KMS-11 (cell line): ENCODE data around the gene MAP3K5.

Source experiments
- H2AFZ ChIP-seq: fragments of 200-600 bp; sonication (generic); 2 replicates; pipeline ENCODE4 v1.6.1; 2016; ENCODE audit warnings: antibody characterized with exemption, mixed run types, low read depth
- H3K27ac ChIP-seq: fragments of 200-600 bp; sonication (generic); 2 replicates; pipeline ENCODE4 v1.6.1; 2016; ENCODE audit warnings: mild to moderate bottlenecking, mixed run types
- H3K27me3 ChIP-seq: fragments of 200-600 bp; sonication (generic); 2 replicates; pipeline ENCODE4 v1.6.1; 2017; ENCODE audit warnings: mild to moderate bottlenecking, low read depth, mixed run types, moderate library complexity; ENCODE audit not compliant: insufficient read depth
- H3K36me3 ChIP-seq: fragments of 200-600 bp; sonication (generic); 2 replicates; pipeline ENCODE4 v1.6.1; 2017; ENCODE audit warnings: mild to moderate bottlenecking, mixed run types; ENCODE audit not compliant: insufficient read depth
- H3K4me1 ChIP-seq: fragments of 200-600 bp; sonication (generic); 2 replicates; pipeline ENCODE4 v1.6.1; 2016; ENCODE audit warnings: mild to moderate bottlenecking, low read depth, mixed run types; ENCODE audit not compliant: poor library complexity, severe bottlenecking
- H3K4me2 ChIP-seq: fragments of 200-600 bp; sonication (generic); 2 replicates; pipeline ENCODE4 v1.7.0; 2016; ENCODE audit warnings: mild to moderate bottlenecking, mixed run types
- H3K4me3 ChIP-seq: fragments of 200-600 bp; sonication (generic); IDR thresholded peaks from 2 replicates; pipeline ENCODE4 v1.6.1; 2017; ENCODE audit warnings: low read depth, low read length, mixed read lengths; ENCODE audit not compliant: insufficient read depth
- H3K79me2 ChIP-seq: fragments of 200-600 bp; sonication (generic); 2 replicates; pipeline ENCODE4 v1.6.1; 2016; ENCODE audit warnings: low read depth, mixed run types; ENCODE audit not compliant: insufficient read depth
- H3K9ac ChIP-seq: fragments of 200-600 bp; sonication (generic); 2 replicates; pipeline ENCODE4 v1.6.1; 2016; ENCODE audit warnings: mild to moderate bottlenecking, mixed run types
- H4K20me1 ChIP-seq: fragments of 200-600 bp; sonication (generic); 2 replicates; pipeline ENCODE4 v1.6.1; 2016; ENCODE audit warnings: mild to moderate bottlenecking, mixed run types; ENCODE audit not compliant: insufficient read depth
- TF ChIP-seq, protein P1 (sequence below): fragments of 200-600 bp; sonication (generic); conservative IDR thresholded peaks from 2 replicates; pipeline ENCODE4 v1.6.1; 2017; ENCODE audit warnings: low read depth, mild to moderate bottlenecking, antibody characterized with exemption, low read length, moderate library complexity, mixed read lengths

Gene MAP3K5

DNA sequence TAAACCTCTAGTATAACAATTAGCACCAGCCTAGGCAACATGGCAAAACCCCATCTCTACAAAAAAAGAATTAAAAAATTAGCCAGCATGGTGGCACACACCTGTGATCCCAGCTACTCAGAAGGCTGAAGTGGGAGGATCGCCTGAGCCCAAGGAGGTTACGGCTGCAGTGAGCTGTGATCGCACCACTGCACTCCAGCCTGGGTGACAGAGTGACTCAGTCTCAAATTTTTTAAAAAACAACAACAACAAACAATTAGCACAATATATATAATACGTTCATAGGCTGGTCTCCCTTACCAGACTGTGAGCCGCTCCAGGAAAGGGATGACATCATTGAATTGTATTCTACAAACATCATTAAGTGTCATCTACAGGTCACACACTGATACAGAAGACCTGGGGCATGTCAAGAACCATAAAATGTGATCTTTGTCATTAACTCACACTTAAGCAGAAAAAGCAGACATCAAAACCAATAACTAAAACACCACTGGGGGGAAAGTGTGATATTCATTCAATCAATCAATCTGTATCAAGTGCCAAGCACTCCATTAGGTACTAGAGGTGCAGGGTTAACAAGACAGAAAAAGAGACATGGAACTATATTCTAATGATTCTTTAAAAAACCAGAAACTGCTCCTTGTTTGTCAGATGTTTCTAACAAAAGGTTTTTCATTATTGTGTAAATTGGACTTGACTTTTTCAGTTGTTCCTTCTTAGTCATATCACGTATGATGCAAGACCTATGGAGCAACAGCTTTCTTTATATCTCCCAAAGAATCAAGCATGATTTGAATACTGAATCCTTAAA lies 17.8 kb downstream of the MAP3K5 start:
- Histone ChIP-seq H3K36me3 (no peaks in the 10 kb centered on the region), H3K79me2 (peaks cover 7% of the 10 kb centered on the region; the same call in 1 of the 2 replicates), H3K4me2 (peak overlapping the region; percentile 1; the same call in 1 of the 2 replicates), H2AFZ (no peak overlapping the region), H3K4me1 (peaks cover 53% of the 10 kb centered on the region), H3K27me3 (no peaks in the 10 kb centered on the region), H3K9ac (no peak overlapping the region), H3K27ac (no peak overlapping the region), H3K4me3 (no peak overlapping the region), H4K20me1 (no peaks in the 10 kb centered on the region)
- TF ChIP-seq, protein P1, sequence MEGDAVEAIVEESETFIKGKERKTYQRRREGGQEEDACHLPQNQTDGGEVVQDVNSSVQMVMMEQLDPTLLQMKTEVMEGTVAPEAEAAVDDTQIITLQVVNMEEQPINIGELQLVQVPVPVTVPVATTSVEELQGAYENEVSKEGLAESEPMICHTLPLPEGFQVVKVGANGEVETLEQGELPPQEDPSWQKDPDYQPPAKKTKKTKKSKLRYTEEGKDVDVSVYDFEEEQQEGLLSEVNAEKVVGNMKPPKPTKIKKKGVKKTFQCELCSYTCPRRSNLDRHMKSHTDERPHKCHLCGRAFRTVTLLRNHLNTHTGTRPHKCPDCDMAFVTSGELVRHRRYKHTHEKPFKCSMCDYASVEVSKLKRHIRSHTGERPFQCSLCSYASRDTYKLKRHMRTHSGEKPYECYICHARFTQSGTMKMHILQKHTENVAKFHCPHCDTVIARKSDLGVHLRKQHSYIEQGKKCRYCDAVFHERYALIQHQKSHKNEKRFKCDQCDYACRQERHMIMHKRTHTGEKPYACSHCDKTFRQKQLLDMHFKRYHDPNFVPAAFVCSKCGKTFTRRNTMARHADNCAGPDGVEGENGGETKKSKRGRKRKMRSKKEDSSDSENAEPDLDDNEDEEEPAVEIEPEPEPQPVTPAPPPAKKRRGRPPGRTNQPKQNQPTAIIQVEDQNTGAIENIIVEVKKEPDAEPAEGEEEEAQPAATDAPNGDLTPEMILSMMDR = no peak

DNA sequence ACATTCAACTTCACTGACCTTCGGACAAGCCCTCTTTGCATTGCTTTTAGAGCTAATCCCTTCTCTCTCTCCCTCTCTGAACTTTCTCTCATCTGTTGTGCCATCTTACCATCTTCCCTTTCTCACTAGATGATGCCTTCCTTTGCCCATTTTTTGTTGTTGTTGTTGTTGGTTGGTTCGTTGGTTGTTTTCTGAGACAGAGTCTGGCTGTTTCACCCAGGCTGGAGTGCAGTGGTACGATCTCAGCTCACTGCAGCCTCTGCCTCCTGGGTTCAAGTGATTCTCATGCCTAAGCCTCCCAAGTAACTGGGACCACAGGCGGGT lies 18.8 kb downstream of the MAP3K5 start:
- no peak overlapping the region for H2AFZ ChIP-seq
- peak overlapping the region; percentile 53; the same call in 1 of the 2 replicates for H3K4me2 ChIP-seq
- H3K9ac ChIP-seq = no peak overlapping the region

DNA sequence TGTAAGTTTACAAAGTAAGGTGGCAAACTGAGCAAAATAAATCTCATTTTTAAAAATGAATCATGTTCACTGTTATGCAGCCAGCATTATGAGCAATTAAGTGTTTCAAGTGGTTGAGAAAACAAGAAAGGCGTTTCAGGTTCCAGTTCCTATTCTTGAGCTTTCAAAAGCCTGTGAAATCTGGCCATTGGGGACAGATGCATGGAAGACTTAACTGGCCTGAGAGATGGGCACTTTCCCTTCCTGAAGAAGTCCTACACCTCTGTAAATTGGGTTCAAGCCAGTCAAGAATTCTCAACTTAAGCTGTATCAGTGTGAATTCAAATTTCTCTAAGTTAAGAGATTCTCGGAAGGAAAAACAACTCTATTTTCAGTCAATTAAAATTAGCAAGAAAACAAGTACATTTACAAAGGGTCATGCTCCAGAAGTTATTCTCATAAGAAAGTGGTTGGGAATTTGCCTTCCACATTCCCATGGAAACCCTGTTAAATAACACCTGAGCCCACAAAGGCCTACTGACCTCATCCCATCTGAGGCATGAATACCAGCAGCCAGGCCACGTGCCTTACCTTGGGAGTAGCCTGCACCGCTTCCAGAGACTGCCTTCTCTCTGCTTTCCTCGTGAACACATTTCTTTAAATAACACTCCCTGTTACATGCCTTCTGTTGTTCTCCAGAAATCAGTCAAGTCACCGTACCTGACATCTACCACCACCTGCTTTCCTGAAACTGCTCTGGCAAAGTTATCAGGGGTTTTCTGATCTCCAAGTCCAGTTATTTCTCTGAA lies 19.4 kb downstream of the MAP3K5 start:
- H3K4me1 ChIP-seq = peaks cover 59% of the 10 kb centered on the region
- peak overlapping the region; percentile 53; the same call in 1 of the 2 replicates for H3K4me2 ChIP-seq
- peaks cover 13% of the 10 kb centered on the region; the same call in 1 of the 2 replicates for H3K79me2 ChIP-seq
- no peak overlapping the region for H3K9ac ChIP-seq
- H4K20me1 ChIP-seq = no peaks in the 10 kb centered on the region
- H3K4me3 ChIP-seq = no peak overlapping the region
- no peak overlapping the region for H2AFZ ChIP-seq
- no peaks in the 10 kb centered on the region for H3K36me3 ChIP-seq
- H3K27ac ChIP-seq = peak overlapping the region; percentile 5; the same call in 1 of the 2 replicates
- H3K27me3 ChIP-seq = no peaks in the 10 kb centered on the region
- TF ChIP-seq, protein P1 = no peak

More for the DNA sequence above, 18.8 kb downstream of the MAP3K5 start:
- H3K79me2 ChIP-seq = peaks cover 10% of the 10 kb centered on the region; the same call in 1 of the 2 replicates
- H3K36me3 ChIP-seq = no peaks in the 10 kb centered on the region
- peaks cover 54% of the 10 kb centered on the region for H3K4me1 ChIP-seq
- H3K27me3 ChIP-seq = no peaks in the 10 kb centered on the region
- H3K4me3 ChIP-seq = no peak overlapping the region
- no peak overlapping the region for H3K27ac ChIP-seq
- TF ChIP-seq, protein P1 = no peak
- H4K20me1 ChIP-seq = no peaks in the 10 kb centered on the region

DNA sequence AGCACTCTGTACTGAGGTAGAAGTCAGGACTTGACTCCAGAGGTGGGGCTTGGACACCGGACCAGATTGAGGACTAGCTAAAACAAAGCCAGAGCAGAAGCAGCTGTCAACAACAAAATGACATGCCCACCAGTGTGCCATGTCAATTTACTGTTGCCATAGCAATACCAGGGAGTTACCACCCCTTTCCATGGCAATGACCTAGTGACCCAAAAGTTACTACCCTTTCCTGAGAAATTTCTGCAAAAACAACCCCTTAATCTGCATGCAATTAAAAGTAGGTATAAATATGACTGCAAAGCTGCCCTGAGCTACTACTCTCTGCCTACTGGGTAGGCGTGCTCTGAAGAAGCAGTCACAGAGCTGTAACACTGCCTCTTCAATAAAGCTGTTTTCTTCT lies 21.0 kb downstream of the MAP3K5 start:
- Histone ChIP-seq H3K4me2 (0 out of 2 replicates have a peak overlapping the region, but pooled peaks have one; percentile 7), H3K27me3 (no peaks in the 10 kb centered on the region), H4K20me1 (no peaks in the 10 kb centered on the region), H3K4me1 (peaks cover 75% of the 10 kb centered on the region), H2AFZ (no peak overlapping the region), H3K36me3 (no peaks in the 10 kb centered on the region), H3K4me3 (no peak overlapping the region), H3K27ac (no peak overlapping the region), H3K9ac (no peak overlapping the region), H3K79me2 (peaks cover 21% of the 10 kb centered on the region; the same call in 1 of the 2 replicates)
- TF ChIP-seq, protein P1 = no peak
